HCEC 1CT (cell line): ENCODE results near the gene PAK5.
"Not testable (repeated sequence)": the region's sequence is repeated elsewhere in the genome, so short reads cannot be mapped to it uniquely, and the experiment has no call there.

Experiments
- DNase-seq: peaks from one replicate; pipeline ENCODE4 v3.0.0-alpha.2; 2017

Gene PAK5

DNA sequence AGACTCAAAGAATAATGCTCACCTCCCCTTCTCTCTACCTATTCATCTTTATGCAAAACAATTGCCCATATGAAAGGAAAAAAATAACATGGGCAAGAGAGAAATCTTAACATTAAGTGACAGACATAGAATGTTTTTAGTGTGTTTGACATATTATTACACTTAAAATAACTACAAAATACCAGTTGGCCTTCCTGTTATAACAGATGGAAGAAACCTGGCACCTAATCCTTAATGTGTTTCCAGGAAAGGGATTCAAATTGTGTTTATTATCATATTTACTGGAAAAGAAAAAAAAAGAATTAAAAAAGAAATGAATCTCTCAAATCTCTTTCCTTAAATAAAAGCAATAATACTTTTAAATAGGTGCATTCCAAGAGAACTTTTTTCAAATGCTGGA lies 165.9 kb downstream of the PAK5 start:
- no peak for DNase-seq

DNA sequence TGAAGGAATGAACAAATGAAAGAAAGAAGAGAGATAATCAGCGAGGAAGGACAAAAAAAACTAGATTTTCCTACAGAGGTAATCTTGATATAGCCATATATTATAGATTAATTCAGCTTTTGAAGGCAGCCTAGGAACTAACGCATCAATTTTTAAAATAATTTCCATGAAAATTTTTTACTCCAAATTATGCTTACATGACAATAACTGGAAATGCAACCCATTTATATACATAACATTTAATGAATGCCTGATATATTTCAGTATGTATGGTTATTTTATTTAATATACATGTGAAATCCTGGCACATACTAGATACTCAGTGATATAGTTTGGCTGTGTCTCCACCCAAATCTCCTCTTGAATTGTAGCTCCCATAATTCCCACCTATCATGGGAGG lies 166.8 kb downstream of the PAK5 start:
- DNase-seq: no peak

DNA sequence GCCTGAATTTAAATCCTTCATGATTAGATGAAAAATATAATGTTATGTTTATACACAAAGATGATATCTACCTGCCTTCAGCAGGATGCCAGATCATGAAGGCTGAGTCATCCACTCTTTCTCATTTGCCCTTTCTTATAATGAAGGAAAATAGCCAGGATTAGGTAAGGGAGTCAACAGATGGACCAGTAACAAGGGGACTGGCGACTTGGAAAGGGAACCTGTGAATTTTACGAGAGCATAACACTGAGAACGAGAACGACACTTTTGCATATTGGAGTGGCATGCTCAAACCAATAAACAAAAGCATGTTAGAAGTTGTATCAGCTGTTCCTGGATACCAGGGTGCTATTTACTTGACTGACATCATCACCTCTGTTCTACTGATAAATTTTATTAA lies 170.5 kb downstream of the PAK5 start:
- no peak for DNase-seq

DNA sequence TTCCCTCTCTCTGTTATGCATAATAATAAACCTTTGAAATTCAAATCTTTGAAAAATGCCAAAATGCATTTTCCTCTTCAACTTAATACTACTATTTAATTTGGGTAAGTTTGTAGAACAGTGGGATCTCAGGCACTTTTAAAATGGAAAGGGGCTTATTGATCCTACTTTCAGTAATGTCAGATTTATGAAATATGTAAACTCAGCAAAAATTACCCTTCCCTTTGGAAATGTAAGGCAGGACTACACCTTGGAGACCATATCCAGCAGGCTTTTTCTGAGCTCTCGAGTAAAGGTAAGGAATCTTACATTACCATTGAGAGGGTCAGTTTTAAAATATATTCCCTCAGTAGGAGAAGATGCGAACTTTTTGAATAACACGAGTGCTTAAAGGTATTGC lies 175.5 kb downstream of the PAK5 start:
- no peak for DNase-seq

DNA sequence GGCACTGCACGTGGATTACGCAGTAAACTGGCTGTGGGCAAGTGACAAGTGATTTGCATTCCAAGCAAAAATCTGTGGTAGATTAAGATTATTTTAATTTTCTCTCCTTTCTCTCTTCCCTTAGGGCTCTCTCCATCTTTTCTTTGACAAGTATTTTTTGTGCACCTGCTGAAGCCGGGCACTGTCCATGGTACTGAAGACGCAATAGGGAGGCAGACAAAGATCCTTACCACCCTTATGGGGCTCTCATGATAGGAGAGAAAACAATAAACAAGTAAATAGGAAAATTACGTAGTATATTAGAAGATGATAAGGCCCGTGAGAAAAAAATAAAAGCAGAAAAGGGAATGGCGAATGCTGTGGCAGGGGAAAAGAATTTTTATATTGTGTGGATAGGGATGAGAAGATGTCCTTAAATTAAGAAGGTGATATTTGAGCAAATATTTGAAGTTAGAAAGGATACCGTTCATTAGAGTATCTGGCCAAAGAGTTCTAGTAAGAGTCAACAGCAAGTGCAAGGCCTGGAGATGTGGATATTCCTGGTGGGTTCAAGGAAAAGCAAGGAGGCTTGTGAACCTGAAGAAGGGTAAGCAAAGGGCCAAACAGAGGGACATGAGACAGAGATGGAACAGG lies 178.5 kb downstream of the PAK5 start:
- no peak for DNase-seq

DNA sequence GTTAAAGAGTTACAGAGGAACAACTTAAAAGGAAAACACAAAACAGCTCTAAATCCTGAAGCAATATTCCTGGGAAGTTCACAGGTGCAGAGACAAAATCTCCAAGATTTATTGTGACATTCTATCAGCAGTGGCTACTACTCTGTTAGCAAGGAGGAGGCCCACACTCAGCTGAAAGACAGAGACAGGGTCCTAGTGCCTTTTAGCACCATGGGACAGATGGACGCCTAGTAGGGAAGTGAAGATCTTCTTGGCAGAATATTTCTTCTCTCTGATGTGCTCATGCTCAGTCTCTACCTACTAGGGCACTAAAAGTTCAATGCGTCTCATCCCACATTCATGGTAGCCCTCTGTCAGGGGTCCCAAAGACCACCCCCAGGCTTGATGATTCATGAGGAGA lies 191.1 kb downstream of the PAK5 start:
- no peak for DNase-seq

DNA sequence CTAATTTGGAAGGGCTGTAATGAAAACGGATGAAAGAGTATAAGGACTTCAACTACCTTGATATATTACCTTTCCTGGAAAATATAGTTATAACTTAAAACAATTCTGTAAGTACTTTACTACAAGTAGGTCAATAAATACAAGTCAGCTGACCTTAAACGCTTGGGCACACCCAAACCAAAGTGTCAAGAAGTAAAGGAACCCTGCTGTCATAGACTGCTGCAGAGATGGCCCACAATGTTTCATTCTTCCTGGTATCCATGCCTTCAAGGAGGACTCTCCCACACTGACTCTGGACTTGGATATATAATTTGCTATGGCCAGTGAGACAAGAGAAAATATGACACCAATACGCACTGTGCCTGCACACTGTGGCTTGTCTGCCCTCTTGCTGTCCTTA lies 192.5 kb downstream of the PAK5 start:
- no peak for DNase-seq

DNA sequence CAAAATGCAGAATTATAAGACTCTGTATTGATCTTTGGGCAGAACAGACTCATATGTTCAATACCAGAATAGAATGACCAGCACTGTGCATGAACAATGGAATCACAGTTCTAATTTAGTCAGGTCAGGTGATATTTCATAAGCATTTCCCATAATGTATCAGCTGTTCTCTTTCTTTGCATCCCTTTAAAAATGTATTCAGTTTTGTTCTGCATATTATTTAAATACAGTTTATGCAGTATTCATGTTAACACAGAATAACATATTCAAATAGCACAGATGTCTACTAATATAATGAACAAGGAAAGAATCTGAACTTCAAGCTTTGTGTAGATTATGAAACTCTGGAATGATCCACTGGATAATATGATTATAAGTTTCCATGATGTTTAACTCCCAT lies 196.0 kb downstream of the PAK5 start:
- no peak for DNase-seq

DNA sequence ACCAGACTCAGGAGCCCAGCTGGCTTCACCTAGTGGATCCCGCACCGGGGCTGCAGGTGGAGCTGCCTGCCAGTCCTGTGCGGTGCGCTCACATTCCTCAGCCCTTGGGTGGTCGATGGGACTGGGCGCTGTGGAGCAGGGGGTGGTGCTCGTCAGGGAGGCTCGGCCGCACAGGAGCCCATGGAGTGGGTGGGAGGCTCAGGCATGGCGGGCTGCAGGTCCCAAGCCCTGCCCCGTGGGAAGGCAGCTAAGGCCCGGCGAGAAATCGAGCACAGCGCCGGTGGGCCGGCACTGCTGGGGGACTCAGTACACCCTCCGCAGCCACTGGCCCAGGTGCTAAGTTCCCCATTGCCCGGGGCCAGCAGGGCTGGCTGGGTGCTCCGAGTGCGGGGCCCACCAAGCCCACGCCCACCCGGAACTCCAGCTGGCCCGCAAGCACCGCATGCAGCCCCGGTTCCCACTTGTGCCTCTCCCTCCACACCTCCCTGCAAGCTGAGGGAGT lies 197.3 kb downstream of the PAK5 start:
- not testable (repeated sequence) for DNase-seq

DNA sequence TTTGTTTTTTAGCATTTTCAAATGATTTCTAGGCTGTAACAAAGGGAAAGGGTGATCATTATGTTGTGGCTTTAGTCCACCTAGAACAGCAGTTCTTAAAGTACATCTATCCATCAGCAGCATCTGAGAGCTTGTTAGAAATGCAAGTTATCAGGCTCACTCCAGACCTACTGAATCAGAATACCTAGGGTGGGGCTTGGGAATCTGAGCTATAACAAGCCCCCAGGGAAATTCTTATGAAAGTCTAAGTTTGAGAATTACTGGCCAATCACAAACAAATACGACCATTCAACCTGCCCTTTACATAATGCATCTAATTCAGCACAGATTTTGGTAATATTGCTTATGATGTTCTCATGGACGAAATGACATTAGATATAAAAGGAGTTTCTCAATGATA lies 201.0 kb downstream of the PAK5 start:
- DNase-seq: no peak

DNA sequence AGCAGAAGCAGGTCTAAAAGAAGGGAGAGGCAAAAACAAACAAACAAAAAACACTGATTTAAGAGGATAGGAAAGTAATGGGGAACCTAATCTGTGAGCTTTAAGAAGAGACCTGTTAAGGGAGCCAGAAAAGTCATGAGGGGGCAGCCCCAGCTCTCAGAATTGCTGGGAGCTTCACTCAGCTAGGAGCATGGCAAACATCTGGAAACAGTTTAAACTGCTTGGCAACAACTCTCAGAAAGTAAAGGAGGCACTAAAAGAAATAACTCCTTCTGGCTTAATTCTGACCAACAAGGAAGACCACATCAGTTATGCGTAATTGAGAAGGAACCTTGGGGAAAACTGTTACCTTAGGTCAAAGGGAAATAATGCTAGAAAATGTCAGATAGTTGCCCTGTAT lies 203.1 kb downstream of the PAK5 start:
- no peak for DNase-seq

DNA sequence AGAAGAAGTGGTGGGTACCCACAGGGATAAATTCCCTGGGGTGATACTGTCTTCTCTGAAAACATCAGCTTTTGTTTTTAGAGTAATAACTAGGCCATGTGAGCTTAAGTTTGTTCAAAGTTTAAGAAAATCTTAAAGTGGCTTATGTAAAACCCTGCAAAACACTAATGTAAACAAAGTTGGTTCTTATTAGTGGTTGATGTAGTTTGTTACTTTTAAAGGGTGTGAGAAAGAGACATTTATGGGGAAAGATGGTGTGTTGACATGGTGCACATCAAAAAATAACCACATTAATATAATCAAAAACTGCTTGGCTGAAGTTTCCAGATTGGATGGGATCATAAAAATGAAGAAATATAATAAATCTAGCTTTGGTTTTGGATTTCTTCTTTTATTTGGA lies 204.5 kb downstream of the PAK5 start:
- no peak for DNase-seq

DNA sequence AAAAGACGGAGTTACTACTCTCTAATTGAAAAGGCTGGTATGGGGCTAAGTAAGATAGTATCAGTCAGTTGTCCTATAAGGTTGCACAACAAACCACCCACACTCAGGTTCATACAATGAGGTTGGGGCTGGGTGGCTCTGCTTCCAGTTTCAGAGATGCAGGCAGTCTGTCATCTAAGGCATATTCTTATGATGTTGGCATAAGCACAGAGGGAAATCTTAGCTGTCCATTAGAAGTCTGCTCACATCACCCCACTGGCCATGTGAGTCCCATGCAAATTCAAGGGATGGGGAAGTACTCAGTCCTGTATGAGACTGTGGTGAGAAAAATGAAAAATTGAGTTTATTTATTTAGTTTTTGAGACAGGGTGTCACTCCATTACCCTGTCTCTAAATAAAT lies 205.9 kb downstream of the PAK5 start:
- no peak for DNase-seq

DNA sequence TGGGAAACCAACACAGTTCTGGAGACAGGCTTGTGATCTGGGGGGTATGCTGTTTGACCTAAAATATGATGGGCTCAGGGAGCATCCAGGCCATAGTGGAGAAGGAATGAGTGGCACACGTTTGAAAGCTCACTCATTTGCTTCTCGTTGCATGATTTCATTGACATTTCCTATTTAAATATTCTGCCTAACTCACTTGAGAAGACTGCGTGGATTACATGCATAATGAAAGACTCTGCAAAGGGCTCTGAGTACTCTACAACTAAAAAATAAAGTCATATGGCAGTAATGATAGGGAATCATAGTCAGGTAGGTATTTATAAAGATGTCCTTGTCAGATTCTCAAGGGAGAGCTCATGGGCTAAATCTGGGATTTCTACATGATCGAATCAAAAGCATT lies 206.6 kb downstream of the PAK5 start:
- no peak for DNase-seq

DNA sequence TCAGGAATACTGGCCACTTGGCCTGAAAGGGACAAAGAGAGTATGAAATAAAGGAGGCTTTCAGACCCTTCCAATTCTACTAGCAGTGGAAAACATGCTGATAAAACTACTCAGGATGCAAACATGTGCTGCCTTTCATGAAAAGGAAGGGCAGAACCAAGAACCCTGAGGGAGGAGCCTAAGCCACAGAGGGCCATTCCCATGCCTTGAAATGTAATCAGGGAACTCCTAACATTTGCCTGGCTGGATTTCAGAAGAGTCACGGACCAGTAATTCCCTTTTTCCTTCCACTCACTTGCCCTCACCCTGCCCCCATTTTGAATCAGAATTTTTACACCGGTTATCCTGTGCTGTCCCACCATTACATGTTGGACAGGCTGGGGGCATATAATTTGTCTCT lies 208.3 kb downstream of the PAK5 start:
- DNase-seq: no peak

DNA sequence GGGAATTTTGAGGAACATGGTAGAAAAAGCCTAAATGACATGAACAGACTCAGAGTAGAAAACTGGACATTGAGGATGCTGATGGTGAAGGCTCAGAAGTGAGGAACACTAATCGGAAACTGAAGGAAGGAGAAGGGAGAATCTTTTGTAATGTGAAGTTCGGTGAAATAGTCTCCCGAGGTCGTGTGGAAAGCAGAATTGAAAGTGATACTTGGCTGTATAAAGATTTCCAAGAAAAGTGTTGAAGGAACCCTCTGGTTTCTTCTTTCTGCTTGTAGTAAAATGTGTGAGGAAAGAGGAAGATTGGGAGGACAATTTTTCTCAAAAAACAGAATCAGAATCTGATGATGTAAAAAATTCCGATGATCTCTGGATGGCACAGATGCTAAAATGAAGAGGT lies 209.0 kb downstream of the PAK5 start:
- DNase-seq: no peak

DNA sequence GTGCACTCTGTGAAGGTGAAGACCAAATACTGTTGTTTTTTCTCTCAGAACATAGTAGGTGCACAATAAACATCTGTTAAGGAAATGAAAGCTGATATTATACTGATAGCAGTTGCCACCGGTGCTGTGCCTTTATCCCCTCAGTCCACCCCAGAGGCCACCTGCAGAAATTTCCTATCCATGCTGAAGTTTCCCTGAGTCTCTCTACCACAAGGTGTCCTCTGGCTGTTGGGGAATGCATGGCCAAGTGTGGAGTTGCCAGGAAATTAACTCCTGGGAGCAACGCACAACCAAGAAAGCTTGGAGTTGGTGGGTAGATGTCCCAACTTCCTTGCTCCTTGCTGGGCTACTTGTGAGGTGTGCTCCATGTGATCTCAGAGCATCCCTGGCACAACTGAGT lies 210.3 kb downstream of the PAK5 start:
- DNase-seq: no peak

DNA sequence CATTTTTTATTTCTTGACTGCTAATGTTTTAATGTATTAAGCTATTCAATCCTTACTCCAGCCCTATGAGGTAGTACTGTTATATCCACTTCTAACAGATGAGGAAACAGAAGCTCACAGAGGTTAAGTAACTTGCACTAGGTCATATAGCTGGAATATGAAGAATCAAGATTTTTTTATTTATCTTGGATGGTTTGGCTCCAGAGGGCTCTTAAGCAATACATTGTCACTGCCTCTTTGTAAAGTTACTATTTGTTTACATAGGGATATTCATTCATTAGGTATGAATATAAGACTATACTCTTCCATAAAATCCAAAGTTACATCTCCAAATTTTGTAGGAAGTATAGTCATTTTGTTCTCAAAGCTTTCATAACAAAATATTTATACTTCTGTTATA lies 210.7 kb downstream of the PAK5 start:
- no peak for DNase-seq

DNA sequence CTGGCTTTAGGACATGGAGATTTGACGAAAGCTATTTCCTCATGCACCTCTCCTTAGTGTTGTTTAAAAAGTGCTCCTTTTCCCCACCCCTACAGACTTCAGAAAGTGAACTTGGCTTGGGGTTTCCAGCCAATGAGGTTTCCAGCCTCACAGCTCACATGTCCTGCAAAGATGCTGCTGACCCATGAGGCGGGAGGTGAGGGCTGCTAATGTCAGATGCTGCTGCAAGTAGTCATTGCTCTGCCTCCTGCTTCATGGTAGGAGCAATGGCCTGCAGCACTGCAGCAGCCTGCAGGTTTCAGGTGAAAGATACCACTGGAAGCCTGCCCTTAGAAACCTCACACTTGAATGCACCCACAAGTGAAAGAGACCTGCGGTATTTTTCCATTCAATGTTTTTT lies 211.7 kb downstream of the PAK5 start:
- no peak for DNase-seq

DNA sequence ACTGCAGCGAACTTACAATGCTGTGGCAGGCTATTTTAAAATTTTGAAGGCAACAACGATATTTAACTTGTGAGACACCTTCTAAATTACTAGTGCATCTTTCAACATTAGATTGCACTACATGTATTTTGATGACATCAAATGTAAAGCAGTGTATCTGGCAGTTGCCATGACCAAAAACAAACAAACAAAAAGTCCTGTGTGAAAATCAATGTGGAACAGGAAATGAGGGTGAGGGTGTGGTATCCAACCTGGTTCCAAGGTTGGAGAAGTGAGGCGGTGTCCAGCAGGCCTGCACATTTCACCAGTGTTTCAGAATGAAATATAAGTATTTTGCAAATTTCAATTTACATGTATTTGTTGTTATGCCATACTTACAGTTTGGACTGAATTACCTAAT lies 212.5 kb downstream of the PAK5 start:
- DNase-seq: no peak

DNA sequence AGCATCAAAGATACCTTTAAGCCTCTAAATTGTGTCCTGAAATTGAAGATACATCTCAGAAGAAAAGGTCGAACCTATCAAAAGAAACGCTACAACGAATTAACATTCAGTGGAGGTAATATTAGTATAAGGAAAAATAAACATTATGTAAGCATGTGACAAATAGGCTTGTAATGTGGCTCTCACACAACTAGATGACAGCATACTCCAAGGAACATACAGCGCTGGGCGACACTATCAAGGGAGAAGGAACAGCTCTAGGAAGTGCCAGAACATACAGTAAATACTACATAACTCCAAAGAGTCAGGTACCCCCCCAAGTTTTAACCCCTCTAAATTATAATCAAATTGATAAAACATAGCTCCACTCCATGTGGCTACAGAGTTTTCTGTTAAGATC lies 220.9 kb downstream of the PAK5 start:
- DNase-seq: peak; percentile 33

DNA sequence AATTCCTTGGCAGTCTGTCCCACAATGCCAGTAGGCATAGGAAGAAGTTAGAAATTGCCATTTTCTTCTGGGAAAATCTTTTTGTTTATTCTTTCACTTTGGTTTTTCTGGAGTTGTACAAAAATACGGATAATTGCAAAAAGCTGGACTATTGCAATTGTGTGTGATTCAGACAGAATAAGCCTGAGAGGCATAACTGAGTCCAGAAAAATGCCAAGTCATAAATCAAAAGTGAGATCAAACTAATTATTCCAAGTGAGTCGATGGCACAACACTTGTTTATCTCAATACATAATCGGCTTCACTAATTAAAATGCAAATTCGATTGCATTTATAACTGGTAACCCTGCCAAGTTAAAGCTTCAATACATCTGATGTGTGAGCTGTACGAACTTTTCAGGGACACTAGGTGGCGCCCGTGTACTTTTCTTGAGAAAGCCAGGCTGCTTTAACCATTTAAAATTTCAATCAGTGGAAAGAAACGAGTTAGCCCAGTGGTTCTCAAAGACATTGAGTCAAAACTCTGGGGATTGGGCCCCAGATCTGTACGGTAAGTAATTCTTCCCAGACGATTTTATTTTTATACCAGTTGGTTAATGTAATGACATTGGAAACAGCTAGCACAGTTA lies 221.9 kb downstream of the PAK5 start:
- peak; percentile 63 for DNase-seq

DNA sequence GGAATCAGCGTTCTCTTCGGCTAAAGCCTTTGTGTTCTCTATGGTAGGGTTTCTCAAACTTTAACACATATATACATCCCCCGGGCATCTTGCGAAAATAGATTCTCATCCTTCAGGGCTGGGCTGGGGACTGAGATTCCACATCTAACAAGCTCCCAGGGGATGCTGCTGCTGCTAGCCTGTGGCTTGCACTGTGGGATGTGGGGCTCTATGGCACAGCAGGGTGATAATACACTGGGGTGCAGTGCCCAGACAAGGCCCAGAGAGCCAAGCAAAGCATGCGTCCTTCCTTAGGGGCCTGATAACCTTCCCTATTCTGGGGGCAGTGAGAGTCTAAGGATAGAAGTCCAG lies 222.4 kb downstream of the PAK5 start:
- no peak for DNase-seq

DNA sequence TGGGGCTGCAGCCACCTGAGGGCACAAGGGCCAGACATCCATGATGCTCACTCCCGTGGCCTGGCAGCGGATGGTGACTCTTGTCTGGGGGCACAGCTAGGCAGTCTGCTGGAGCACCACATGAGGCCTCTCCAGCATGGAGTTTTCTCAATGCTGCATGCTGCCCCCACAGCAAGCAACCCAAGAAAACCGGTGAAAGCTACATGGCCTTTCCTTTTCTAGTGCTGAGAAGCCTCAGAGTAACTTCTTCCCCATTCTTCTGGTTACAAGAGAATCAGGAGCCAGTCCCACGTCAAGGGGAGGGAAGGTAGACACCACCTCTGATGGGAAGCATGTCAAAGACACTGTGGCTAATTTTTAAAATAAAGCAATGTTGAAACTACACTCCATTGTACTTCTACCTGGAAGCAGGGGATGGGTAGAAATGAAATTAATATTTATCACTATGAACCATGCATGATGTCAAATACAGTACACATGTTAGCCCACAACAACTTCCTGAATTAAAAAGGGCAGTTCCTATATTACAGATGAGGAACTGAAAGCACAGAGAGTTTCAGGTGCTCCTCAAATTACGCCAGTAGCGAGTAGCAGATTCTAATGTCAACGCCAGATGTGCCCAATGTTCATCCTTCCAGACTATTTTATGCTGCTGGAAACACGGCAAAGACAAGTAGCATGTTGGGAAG lies 223.0 kb downstream of the PAK5 start:
- no peak for DNase-seq

DNA sequence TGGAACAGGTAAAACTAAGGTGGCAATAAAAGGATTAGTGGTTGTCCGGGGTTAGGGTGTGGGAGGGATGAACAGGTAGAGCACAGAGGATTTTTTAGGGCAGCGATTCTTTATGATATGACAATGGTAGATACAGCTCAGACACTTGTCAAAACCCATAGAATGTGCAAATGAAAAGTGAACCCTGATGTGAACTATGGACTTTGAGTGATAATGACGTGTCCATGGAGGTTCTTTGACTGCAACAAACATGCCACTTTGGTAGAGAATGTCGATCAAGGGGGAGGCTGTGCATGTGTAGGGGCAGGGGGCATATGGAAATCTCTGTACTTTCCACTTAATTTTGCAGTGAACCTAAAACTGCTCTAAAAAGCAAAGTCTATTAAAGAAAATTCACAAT lies 223.8 kb downstream of the PAK5 start:
- DNase-seq: no peak
